Measurements from ENCODE around the gene UBXN7. TPM values are rescaled to one million over a fixed set of nuclear protein-coding genes. Genes with fewer than 3 reads are reported as not detected.
"Not testable (repeated sequence)": the region's sequence is repeated elsewhere in the genome, so short reads cannot be mapped to it uniquely, and the experiment has no call there.

The UBXN7 gene
- total and polyA plus RNA-seq, 2 of the 8 experiments (the other 6 are each of a cell fraction or from before 2014, with no cell fraction given), result 18.5 to 109 TPM

DNA sequence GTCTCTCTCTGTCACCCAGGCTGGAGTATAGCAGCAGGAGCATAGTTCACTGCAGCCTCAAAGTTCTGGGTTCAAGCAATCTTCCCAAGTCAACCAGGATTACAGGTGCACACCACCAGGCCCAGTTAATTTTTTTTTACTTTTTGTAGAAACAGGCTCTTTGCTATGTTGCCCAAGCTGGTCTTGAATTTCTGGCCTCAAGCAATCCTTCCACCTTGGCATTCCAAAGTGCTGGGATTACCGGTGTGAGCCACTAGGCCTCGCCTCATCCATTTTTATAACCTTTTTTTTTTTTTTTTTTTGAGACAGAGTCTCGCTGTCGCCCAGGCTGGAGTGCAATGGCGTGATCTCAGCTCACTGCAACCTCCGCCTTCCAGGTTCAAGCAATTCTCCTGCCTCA, 7.8 kb downstream of the UBXN7 start:
- H2AK5ac ChIP-seq (ENCODE audit: low read depth, low read length); H3K23me2 ChIP-seq (ENCODE audit: low read depth, low read length); H2BK12ac ChIP-seq (ENCODE audit: low read depth, low read length); H2BK20ac ChIP-seq (ENCODE audit: low read length); H2BK120ac ChIP-seq (replicated peaks; ENCODE audit: low read depth, low read length); H4K5ac ChIP-seq (ENCODE audit: insufficient read length, low read depth, low read length); CTCF ChIA-PET (ENCODE audit: partially characterized antibody); H3K23ac ChIP-seq (ENCODE audit: insufficient read length); H3K18ac ChIP-seq (ENCODE audit: extremely low read depth, low read length); H4K91ac ChIP-seq (replicated peaks; ENCODE audit: insufficient read length, low read length); H3K9me3 ChIP-seq (ENCODE audit: insufficient read depth in 2 of 2, low read depth in 1 of 2, low read length in 1 of 2); H2BK15ac ChIP-seq (ENCODE audit: low read length); H2BK5ac ChIP-seq (ENCODE audit: low read depth, low read length); H3K27me3 ChIP-seq (replicated peaks in 1 of 4; ENCODE audit: control insufficient read depth in 3 of 4, extremely low read depth in 1 of 4, insufficient read depth in 3 of 4, low read length in 3 of 4); H3K4me2 ChIP-seq (ENCODE audit: insufficient read depth in 1 of 2, low read depth in 2 of 2, low read length in 2 of 2); DNase-seq (ENCODE audit: low read depth in 1 of 2, low spot score in 2 of 2); H3K4me3 ChIP-seq (ENCODE audit: extremely low read depth in 1 of 4, insufficient read depth in 2 of 4, low read depth in 3 of 4, low read length in 4 of 4); H3K56ac ChIP-seq (replicated peaks; ENCODE audit: insufficient read length, low read depth, low read length); H3K27ac ChIP-seq (ENCODE audit: low read depth, low read length); H2AFZ ChIP-seq (ENCODE audit: low read length); H3K9ac ChIP-seq (replicated peaks in 1 of 4; ENCODE audit: extremely low read depth in 1 of 4, low read depth in 3 of 4, low read length in 3 of 4); FAIRE-seq; H3K4ac ChIP-seq (replicated peaks; ENCODE audit: insufficient read length, low read depth, low read length); H3K4me1 ChIP-seq (replicated peaks in 1 of 4; ENCODE audit: control insufficient read depth in 3 of 4, insufficient read depth in 4 of 4, low read length in 3 of 4); H3K14ac ChIP-seq (ENCODE audit: insufficient read length); H3K79me1 ChIP-seq (ENCODE audit: low read depth, low read length); H3K36me3 ChIP-seq (ENCODE audit: control insufficient read depth in 2 of 4, insufficient read depth in 4 of 4, low read length in 3 of 4); H4K8ac ChIP-seq (ENCODE audit: extremely low read depth, insufficient read depth, low read length): not testable (repeated sequence)
- peaks cover 41 to 99% of the 10 kb centered on the region in 2 experiments for H3K79me2 ChIP-seq (ENCODE audit: control insufficient read depth in 1 of 2, insufficient read depth in 2 of 2, low read length in 2 of 2)
- H4K20me1 ChIP-seq (replicated peaks in 1 of 2; ENCODE audit: control insufficient read depth in 1 of 2, insufficient read depth in 2 of 2, low read length in 2 of 2), result peaks cover 10 to 27% of the 10 kb centered on the region in 2 experiments
- WGBS, 2 experiments (ENCODE audit: extremely low coverage in 1 of 2, insufficient coverage in 1 of 2, insufficient read length in 1 of 2, insufficient replicate concordance in 2 of 2, low coverage in 1 of 2, low lambda C conversion rate in 2 of 2, missing lambda C conversion rate in 1 of 2), result 93% methylated on average over 3 of the region's 6 CpGs; no CpG with 5 or more reads in 1 of the 2 experiments
- POLR2A ChIA-PET (ENCODE audit: partially characterized antibody), result interaction anchor here (0.8 kb wide), 1 partner anchor 189 kb away, joined by 3 read pairs; no protein-coding TSS in a partner anchor

All from H1 (cell line).